Measurements from ENCODE around the gene PDZK1IP1.
A peak's percentile ranks its signal among the peaks of the same experiment; 100 is the strongest.

Gene PDZK1IP1, protein sequence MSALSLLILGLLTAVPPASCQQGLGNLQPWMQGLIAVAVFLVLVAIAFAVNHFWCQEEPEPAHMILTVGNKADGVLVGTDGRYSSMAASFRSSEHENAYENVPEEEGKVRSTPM

DNA sequence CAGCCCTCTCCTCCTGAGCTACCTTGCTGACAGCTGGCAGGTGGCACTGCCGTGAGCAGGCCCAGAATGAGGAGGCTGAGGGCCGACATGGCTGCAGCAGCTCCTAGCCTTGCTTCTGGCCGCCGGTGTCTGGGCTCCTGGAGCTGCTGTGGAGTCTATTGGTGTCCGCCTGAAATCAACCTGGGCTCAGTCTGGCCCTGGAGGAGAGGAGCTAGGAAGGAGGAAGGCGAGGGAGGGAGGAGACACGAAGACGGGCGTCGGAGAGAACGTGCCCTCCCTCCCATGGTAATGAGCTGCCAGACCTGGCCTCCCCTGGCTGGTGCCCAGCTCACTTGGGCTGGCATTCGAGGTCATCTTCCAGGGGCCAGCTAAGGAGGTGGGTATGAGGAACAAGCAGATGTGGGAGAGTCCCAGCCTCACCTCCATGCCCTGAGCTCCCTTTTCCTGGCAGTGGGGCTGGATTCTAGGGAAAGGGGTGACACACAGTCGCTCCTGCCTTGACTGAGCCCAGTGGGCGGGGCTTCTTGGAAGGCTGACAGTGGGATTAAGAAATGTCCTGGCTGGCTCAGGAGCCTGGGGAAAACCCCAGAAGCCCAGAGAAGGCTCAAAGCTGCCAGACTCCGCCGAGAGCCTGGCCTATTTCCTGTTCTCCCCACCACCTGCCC, at the start of gene PDZK1IP1:
Gene PDZK1IP1, minus strand, starts transcription at position 193 of the 665 bp plus-strand sequence. Its CDS starts 104 bp downstream, at position 89.
- H3K27ac ChIP-seq = no peak within 1 kb of the TSS
- H3K9me3 ChIP-seq (ENCODE audit: severe bottlenecking) = no peaks in the 10 kb centered on the region
- TF ChIP-seq, protein P1, sequence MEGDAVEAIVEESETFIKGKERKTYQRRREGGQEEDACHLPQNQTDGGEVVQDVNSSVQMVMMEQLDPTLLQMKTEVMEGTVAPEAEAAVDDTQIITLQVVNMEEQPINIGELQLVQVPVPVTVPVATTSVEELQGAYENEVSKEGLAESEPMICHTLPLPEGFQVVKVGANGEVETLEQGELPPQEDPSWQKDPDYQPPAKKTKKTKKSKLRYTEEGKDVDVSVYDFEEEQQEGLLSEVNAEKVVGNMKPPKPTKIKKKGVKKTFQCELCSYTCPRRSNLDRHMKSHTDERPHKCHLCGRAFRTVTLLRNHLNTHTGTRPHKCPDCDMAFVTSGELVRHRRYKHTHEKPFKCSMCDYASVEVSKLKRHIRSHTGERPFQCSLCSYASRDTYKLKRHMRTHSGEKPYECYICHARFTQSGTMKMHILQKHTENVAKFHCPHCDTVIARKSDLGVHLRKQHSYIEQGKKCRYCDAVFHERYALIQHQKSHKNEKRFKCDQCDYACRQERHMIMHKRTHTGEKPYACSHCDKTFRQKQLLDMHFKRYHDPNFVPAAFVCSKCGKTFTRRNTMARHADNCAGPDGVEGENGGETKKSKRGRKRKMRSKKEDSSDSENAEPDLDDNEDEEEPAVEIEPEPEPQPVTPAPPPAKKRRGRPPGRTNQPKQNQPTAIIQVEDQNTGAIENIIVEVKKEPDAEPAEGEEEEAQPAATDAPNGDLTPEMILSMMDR (IDR thresholded peaks at IDR 0.05; ENCODE audit: low read depth, low read length) = no peak
- H3K4me3 ChIP-seq (ENCODE audit: low read depth, low read length) = no peak within 1 kb of the TSS
- peak; percentile 71 for DNase-seq
- H3K36me3 ChIP-seq = no peaks in the 10 kb centered on the region
- no peaks in the 10 kb centered on the region for H3K27me3 ChIP-seq (ENCODE audit: insufficient read depth, low read depth, severe bottlenecking)

DNA sequence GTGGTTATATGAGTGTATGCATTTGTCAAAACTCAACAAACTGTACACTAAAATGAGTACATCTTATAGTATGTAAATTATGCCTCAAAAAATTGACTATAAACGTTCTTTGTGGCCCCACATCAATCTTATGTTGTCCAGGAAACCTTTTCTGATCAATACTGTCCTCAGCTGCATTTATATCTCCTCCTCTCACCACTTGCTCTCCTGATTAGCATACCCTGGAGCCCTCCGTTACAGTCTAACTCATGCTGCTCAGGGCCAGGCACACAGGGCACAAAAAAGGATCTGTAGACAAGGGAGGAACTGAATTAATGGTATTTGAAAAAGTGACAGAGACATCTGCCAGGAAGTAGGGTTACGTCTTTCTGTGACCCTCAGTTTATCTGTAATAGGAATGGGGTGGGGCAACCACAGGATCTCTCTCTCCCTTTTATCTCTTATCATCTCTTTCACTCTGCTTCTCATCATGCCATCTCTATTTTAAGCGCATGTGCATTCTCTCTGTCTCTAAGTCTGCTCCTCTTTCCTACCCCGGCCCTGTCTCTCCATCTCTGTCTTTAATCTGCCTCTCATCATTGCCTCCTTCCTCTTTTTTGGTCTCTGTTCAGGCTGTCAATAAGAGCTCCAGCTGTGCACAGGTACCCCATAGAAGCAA, 49.2 kb upstream of the PDZK1IP1 start:
- Histone ChIP-seq H3K4me3 (ENCODE audit: low read depth, low read length) (no peak overlapping the region), H3K36me3 (no peaks in the 10 kb centered on the region), H3K27me3 (ENCODE audit: insufficient read depth, low read depth, severe bottlenecking) (peaks cover 11% of the 10 kb centered on the region), H3K9me3 (ENCODE audit: severe bottlenecking) (no peaks in the 10 kb centered on the region), H3K27ac (no peak overlapping the region)
- no peak for DNase-seq
- TF ChIP-seq, protein P1 (IDR thresholded peaks at IDR 0.05; ENCODE audit: low read depth, low read length) = no peak

DNA sequence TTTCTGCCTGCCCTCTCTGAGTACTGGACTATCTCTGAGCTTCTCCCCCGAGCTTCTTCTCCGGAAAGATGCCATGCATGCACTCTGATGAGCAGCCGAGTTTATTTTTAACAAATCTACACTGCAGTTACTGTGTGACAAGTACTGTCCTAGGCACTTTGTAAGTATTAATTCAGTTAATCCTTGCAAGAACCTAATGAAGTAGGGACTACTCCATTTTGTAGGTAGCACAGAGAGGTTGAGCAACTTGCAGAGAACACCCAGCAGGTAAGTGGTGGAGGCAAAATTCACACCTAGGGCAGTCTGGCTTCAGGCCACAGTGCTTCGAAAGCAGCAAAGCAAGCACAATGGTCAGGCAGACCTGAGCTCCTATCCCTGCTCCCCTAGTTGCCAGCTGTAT, 46.0 kb upstream of the PDZK1IP1 start:
- no peaks in the 10 kb centered on the region for H3K36me3 ChIP-seq
- no peak overlapping the region for H3K27ac ChIP-seq
- no peaks in the 10 kb centered on the region for H3K9me3 ChIP-seq (ENCODE audit: severe bottlenecking)
- TF ChIP-seq, protein P1 (IDR thresholded peaks at IDR 0.05; ENCODE audit: low read depth, low read length) = no peak
- H3K27me3 ChIP-seq (ENCODE audit: insufficient read depth, low read depth, severe bottlenecking) = peaks cover 38% of the 10 kb centered on the region
- no peak for DNase-seq
- H3K4me3 ChIP-seq (ENCODE audit: low read depth, low read length) = no peak overlapping the region

DNA sequence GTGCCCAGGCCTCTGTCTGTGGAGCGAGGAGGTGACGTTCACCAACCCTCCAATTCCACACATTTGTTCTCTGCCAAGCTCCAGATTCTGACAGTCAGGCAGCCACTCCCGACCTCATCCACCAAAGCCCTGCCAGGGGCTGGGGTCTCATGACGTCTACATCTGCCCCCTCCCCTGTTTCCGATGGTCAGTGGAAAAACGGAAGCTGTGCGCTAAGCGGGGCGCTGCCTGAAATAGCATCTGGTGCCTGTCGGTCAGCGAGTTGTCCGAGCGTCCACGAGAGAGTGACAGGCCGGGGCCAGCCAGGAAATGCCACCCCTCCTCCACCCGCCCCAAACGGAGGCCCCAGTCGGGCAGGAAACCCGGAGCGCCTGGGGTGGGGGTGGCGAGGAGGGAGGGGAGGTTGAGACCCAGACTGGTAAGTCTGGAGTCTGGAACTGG, 45.4 kb upstream of the PDZK1IP1 start:
- DNase-seq = no peak
- TF ChIP-seq, protein P1 (IDR thresholded peaks at IDR 0.05; ENCODE audit: low read depth, low read length) = no peak
- H3K4me3 ChIP-seq (ENCODE audit: low read depth, low read length) = no peak overlapping the region
- no peak overlapping the region for H3K27ac ChIP-seq
- H3K27me3 ChIP-seq (ENCODE audit: insufficient read depth, low read depth, severe bottlenecking) = peaks cover 43% of the 10 kb centered on the region
- H3K9me3 ChIP-seq (ENCODE audit: severe bottlenecking) = no peaks in the 10 kb centered on the region
- H3K36me3 ChIP-seq = no peaks in the 10 kb centered on the region

DNA sequence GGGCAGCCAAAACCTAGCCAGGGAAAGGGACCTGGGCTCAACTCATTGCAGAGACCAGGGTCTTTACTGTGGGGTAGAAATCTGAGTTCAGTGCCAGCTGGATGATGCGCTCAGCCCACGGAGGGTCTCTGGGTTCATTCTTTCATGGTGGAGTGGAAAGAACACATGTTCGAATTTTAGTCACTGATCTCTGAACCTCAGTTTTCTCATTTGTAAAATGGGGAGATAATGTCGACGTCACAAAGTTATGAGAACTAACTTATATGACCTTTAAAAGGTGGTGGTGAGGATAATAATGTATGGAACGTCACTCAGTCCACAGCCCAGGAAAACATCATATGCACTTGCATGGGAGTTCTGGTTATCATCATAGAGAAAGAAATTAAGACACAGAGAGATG, 43.4 kb upstream of the PDZK1IP1 start:
- H3K4me3 ChIP-seq (ENCODE audit: low read depth, low read length) = no peak overlapping the region
- H3K9me3 ChIP-seq (ENCODE audit: severe bottlenecking) = no peaks in the 10 kb centered on the region
- H3K36me3 ChIP-seq = no peaks in the 10 kb centered on the region
- TF ChIP-seq, protein P1 (IDR thresholded peaks at IDR 0.05; ENCODE audit: low read depth, low read length) = no peak
- H3K27me3 ChIP-seq (ENCODE audit: insufficient read depth, low read depth, severe bottlenecking) = peaks cover 62% of the 10 kb centered on the region
- H3K27ac ChIP-seq = no peak overlapping the region
- DNase-seq = no peak
